Measurements from ENCODE around the gene SFT2D3.

- TF ChIP-seq CTCF (IDR thresholded peaks at IDR 0.05; ENCODE audit: poor library complexity) = no peak
- no peak for TF ChIP-seq EZH2phosphoT487 (IDR thresholded peaks at IDR 0.05; ENCODE audit: low read depth, severe bottlenecking, unreplicated experiment)
- TF ChIP-seq EZH2 (IDR thresholded peaks at IDR 0.05; ENCODE audit: borderline replicate concordance) = no peak
These were observed 41.1 kb upstream of the SFT2D3 start for GRCh38 chr2:127660291-127660578.
